HG02763 (cell line): Measurements from ENCODE around the gene PAN3.

Source experiments
- ATAC-seq: cut with Tn5 transposase; IDR thresholded peaks from one replicate; pipeline ENCODE4 v1.9.1; 2021; ENCODE audit warnings: mild to moderate bottlenecking, moderate library complexity; ENCODE audit not compliant: unreplicated experiment

Gene PAN3

DNA sequence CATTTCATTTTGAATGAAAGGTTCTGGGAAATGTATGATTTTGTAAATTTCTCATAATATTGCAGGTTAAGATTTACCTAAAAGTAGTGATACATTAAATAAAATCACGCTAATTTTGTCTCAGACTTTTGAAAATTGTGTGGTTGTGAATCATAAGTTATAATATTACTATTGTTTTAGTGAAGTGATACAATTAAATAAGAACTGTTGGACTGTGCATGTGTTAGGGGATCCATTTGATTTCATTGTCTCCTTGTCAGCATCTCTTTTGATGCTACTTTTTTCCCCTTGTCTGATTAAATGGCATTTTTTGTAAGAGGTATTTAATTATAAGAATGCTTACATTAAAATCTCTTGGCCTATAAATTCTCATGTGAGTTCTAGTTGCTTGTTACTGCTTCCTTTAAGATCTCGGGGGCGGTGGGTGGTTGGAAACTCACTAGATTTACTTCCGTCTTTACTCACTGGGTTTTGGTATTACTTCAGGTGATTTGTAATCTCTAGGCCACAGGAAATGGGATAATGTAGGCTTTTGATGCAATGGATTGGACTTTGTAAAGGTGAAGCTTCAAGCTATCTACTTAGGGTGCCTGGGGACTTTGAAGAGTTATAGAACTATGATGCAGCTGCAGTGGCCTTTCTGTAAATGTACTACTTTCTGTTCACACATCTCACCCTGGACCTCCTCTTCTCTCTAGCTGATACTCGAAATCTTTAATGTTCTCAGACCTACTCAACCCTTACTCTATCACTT, 66.5 kb downstream of the PAN3 start:
- ATAC-seq, result no peak

DNA sequence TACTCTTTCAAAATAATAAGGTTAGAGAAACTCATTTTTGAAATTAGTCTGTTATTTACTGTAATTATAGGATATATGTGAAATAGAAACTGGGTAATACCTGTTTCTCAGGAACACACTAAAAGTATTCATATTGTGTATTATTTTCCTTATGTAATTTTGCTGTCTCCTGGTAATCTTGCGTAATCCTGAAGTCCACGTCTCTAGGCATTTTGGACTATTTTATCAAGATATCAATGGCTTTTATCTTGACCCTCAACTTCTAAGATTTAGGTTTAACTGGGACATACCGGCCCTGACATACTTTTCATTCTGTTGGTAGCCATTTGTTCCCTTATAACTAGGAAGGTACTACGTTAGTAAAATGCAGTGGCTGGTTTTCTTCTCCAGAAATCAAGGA, 80.3 kb downstream of the PAN3 start:
- no peak for ATAC-seq

DNA sequence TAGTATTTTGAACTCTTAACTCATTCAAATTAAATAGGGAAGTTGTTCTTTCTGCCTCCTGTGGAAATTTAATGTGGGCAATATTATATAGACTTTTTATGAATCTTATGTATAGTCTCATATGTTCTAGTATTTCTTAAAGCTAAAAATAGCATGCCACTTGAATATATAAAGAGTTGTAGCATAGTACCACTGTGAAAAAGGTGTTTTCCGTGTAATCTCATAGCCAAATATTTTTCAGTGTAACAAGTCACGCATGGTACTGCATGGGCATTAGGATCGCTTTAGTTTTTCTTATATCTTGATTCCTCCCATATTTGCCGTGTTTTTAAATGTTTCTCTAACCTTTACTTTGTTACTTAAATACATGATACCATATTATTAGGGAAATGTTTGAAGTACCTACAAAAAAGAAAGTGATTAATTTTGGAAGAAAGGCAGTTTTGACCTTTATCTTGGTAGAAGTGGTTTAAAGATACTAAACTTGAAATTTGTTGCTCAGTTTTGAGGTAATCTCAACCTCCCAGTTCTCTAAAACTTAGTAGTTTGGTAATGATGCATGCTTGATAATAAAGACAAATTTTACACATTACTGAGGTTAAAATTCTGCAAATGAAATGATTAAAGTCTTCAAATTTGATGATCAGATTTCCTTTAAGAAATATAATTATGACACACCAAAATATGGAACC, 81.2 kb downstream of the PAN3 start:
- no peak for ATAC-seq

DNA sequence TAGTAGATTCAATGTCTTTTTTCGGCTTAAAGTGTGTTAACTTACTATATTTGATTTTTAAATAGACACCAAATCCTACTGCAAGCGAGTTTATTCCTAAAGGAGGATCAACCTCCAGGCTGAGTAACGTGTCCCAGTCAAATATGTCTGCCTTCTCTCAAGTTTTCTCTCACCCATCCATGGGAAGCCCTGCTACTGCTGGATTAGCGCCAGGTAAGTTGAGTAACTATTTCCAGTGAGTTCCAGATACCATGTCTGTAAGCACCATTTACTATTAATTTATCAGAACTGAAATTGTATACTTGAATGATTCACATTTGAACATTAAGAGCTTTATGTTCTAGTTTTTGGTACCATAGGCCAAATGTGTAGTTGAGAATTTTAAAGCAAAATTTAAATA, 81.8 kb downstream of the PAN3 start:
- ATAC-seq, result no peak

DNA sequence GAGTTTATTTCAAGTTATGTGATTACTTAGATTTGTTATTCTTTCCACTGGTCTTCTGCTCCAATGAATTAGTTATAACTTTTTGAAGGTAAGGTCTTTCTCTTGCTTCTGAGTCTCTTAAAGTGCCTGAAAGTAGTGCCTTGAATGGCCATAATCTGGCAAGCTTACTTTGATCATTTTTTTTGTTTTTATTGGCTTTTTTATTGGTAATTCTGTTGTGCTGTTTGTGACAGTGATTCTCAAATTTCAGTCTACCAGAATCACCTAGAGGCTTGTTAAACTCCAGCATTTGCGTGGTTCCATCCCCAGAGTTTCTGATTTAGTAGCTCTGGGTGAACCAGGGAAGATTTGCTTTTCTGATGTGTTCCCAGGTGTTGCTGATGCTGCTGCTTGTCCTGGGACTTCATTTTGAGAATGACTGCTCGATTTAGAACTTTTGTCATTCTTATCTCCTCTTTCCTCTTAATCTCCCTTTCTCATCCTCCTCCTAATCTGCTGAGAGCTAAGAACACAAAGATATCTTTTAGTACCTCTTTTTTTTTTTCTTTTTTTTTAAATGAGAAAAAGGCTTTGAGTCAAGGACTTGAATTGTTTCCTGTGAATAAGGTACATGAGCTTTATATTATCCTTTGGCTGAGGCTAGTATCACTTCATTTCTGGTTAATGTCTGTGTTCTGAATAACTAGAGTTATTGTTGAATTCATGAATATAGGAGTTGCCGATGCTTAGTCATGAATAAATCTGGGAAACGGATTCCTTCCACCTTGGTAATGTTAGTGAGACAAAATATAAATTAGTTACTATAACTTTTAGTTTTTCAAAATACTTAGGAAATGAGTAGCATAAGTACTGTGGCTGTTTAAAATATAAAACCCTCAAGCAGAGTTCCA, 91.4 kb downstream of the PAN3 start:
- no peak for ATAC-seq

DNA sequence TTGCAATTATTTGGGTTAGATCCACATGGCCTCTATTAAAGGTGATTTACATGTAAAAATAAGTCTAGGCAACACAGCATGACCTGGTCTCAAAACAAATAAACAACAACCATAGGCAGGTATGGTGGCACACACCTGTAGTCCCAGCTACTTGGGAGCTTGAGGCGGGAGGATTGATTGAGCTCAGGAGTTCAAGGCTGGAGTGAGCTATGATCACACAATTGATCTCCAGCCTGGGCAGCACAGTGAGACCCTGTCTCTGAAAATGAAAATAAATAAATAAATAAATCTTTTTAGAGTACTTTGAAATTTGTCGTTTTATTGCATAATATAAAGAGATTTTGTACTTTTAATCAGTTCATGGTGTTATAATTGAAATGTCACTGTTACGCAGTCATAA, 93.3 kb downstream of the PAN3 start:
- ATAC-seq, result no peak

DNA sequence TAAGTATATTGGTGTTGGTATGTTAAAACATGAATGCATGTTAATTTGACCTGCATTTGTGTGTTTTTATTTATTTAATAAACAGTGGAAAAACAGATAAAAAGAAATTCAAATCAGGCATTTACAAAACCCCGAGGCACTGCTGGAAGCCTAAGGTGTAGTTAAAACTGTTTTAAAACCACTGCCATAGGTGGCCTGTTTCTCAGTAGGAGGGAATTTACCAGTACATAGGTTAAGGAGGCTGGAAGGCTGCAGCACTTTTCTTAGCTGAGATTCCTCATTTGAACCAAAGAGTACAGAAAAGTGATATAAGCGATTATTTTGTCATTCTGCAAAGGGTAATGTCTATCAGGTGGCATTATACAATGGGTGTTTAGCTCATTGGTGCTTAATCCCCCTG, 99.6 kb downstream of the PAN3 start:
- ATAC-seq, result no peak

DNA sequence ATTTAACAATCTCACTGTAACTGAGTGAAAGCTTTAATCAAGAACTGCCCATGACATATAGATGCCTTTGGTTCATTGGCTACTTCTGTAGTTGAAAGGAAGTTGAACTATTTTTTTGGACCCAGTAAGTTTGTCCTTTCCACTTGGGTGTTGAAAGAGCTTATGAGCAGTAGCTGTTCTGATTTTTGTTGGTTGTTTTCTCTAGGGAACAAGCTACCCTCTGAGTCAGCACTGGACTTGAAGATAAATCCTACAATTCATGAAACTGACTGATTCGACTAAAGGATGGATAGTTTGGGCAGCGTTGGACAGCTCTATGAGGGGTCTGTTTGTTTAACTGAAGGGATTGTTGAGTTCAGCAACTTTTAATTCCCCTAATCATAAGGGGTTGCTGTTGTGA, 101.0 kb downstream of the PAN3 start:
- ATAC-seq, result no peak

DNA sequence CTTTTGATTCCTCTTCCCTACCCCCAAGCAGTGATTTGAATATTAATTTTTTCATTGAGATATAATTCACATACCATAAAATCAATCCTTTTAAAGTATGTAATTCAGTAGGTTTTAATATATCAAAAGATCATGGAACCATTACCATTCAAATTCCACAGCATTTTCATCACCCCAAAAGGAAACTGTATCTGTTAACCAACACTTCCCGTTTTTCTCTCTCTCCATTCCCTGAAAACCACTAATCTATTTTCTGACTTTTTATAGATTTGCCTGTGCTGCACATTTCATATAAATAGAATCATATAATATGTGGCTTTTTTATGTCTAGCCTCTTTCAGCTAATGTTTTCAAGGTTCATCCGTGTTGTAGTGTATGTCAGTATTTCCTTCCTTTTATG, 107.1 kb downstream of the PAN3 start:
- no peak for ATAC-seq

DNA sequence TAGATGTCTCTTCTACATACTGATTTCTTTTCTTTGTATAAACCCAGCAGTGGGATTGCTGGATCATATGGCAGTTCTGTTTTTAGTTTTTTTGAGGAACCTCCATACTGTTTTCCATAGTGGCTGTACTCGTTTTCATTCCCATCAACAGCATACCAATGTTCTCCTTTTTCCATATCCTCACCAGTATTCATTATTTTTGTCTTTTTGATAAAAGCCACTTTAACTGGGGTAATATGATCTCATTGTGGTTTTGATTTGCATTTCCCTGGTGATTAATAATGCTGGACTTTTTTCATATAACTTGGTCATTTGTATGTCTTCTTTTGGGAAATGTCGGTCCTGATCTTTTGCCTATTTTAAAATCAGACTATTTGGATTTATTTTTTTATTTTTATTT, 108.5 kb downstream of the PAN3 start:
- ATAC-seq, result no peak

DNA sequence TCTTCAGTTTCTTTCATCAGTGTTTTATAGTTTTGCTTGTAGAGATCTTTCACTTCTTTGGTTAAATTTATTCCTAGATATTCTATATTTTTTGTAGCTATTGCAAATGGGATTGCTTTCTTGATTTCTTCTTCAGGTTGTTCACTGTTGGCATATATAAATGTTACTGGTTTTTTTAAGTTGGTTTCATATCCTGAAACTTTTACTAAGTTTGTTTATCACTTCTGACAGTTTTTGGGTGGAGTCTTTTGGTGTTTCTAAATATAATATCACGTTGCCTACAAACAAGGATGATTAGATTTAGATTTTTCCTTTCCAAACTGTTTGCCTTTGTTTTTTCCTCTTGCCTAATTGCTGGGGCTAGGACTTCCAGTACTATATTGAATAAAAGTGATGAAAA, 109.7 kb downstream of the PAN3 start:
- no peak for ATAC-seq

DNA sequence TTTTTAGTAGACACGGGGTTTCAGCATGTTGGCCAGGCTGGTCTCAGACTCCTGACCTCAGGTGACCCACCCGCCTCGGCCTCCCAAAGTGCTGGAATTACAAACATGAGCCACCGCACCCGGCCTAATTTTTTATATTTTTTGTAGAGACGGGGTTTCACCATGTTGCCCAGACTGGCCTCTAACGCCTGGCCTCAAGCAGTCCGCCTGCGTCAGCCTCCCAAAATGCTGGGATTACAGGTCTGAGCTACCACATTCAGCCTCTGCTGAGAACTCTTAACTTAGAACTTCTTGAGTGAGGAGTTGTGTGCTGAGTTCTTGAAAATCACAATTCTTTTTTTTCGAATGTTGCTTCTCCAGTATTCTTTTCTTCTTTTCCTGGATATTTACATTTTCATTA, 112.2 kb downstream of the PAN3 start:
- ATAC-seq, result no peak

DNA sequence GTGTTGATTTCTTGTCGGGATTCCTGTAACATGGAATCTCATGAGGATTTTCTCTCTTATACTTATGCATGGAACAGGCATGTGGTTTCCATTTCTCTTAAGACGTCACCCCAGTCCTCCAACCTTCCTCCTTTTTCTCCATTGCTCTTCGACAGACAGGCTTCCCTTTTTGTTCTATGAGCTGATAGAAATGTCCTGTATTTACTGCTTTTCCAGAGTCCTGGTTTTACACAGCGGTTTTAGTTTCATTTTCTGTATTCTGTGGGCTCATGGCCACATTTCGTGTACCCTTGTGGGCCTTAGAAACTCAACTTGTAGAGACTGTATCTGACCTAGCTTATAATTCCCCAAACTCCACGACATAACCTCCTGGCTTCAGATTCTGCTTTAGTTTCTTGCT, 113.1 kb downstream of the PAN3 start:
- ATAC-seq, result no peak

DNA sequence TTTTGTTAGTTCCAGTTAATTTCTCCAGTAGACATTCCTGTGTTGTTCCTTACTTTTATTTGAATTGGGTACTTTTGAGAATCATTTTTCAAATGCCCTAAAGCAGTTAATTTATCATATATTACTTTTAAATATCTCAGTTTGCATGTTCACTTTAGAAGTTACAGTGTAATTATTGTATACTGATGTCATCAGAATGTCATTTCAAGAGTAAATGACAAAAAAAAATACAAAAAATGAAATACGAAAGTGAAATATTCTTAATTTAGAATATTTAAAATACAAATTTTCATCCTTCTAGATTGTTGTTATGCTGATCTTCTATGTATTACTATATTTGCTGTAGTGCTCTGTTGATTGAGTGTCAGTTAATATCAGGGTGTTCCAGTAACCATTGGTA, 114.2 kb downstream of the PAN3 start:
- no peak for ATAC-seq

DNA sequence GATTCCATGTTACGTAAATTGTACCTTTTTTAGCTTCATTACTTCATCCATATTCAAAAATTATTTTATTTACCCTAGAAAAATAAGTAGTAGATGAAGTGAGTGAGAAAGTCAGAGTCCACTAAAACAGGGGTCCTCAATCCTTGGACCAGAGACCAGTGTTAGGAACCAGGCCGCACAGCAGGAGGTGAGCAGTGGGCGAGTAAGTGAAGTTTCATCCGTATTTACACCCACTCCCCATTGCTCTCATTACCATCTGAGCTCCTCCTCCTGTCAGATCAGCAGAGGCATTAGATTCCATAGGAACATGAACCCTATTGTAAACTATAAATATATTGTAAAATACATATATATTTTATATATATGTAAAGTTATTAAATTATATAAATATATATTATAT, 119.0 kb downstream of the PAN3 start:
- ATAC-seq, result no peak

DNA sequence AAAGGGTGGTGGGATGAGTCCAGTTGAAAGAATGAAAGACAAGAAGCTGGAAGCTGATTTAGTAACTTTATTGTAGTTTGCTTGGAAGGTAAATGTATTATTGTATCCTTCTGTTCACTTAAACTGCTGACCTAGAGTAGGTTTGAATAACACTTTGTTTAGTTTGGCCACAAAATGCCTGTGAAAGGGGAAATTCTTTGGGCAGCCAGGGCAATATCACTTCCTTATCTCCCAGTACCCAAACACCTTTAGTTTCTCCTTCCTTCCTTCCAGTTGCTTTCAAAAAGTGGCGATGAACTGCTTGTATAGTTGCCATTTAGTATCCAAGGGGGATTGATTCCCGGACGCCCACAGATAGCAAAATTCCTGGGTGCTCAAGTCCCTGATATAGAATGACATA, 120.1 kb downstream of the PAN3 start:
- no peak for ATAC-seq

DNA sequence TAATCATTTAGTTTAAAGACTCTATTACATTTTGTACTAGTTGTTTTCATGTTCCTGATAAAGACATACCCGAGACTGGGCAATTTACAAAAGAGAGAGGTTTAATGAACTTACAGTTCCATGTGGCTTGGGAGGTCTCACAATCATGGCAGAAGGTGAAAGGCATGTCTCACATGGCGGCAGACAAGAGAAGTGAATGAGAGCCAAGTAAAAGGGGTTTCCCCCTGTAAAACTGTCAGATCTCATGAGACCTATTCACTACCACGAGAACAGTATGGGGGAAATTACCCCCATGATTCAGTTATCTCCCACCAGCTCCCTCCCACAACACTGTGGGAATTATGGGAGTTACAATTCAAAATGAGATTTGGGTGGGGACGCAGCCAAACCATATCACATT, 129.2 kb downstream of the PAN3 start:
- ATAC-seq, result no peak

DNA sequence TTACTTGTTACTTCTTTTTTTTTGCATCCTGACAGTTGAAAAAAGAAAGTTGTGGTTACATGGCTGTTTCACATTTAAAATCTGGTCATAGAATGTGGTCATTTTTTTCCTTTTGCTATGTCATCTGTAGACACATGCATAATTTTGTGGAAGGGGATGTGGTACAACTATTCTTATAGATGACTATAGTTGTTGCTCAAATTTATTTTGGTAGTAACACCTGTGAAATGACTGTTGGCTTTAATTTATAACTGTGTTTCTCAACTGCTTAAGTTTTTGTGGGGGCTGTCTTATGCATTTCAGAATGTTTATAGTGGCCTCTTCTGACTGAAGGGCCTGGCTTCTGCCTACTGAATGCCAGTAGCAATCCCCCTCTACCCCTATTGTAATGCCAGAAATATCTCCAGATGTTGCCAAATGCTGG, 130.5 kb downstream of the PAN3 start:
- peak; percentile 99 for ATAC-seq

DNA sequence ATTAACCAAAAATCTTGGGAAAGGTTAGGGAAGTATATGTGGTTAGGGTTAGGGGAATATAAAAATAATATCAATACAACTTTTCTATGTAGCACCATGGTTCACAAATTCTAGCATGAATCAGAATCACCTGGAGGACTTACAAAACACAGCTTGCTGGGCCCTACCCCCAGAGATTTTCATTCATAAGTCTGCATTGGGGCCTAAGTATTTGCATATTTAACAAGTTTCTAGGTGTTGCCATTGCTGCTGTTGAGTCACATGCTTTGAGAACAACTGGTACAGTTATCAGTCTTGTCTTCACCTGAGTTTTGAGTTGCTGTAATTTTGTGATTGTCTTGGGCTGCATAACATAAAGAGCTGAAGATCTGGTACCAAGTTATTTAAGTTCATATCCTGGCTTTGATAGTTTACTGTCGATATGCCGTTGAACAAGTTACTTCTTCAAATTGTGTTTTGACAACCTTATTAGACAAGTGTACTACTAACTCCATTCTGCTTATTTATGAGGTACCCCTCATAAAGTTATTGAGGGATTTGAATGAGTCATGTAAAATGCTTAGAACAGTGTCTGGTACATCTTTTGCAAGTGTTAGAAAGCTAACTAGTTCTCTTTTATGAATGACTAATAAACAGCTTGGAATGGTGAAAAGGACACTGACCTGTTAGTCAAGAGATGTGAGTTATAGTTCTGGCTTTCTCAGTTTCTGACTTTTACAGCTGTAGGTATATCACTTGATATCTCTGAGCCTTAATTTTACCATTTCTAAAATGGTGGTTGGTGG, 132.9 kb downstream of the PAN3 start:
- ATAC-seq, result no peak

DNA sequence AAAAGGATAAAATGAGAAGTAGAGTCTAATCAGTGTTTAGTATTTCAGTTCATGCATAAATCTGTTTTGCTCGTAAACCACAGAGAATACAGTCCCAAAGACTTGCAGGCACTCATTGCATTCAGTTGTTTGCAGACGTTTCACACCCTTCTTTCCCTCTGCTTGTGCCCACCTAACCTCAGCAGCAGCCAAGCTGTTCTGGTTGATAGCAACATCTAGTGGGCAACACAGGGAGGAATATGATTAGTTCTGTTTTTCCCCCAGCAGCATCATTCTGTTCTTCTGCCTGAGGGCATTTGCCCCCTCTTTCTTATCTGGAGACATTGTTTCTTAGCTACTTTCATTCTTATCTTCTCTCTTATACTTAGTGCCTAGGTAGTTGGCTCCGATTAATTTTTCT, 135.6 kb downstream of the PAN3 start:
- ATAC-seq, result no peak

DNA sequence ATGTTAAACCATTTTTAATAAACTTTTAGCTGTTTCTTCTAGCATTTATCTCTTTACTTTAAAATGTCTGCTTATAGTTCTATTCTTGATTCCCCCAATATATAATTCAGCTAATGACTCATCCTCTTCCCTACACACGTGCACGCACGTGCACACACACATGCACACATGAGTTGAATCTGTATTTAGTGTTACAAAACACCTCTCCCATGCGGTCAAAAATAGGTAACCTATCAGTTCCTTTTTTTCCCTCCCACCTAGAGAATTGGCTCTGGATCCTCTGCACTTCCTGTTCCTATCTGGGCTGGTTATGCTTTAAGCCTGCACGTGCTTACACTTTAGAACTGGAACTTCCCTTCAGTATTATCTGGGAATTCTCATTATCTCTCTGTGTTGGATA, 144.1 kb downstream of the PAN3 start:
- ATAC-seq, result no peak
